ENCODE results near the gene TRIM9. TPM values are rescaled to one million over a fixed set of nuclear protein-coding genes. Genes with fewer than 3 reads are reported as not detected.

The TRIM9 gene
- total RNA-seq, 1 donor from 2014 or later = 2.3 TPM

- Mint-ChIP-seq H3K4me3 (ENCODE audit: unreplicated experiment) (no peak overlapping the region), H3K27ac (ENCODE audit: unreplicated experiment) (no peak overlapping the region), H3K27me3 (ENCODE audit: unreplicated experiment) (no peaks in the 10 kb centered on the region), H3K4me1 (ENCODE audit: unreplicated experiment) (no peaks in the 10 kb centered on the region), H3K9me3 (ENCODE audit: unreplicated experiment) (no peaks in the 10 kb centered on the region), H3K36me3 (ENCODE audit: low read depth, unreplicated experiment) (no peaks in the 10 kb centered on the region)
- no peak for TF ChIP-seq CTCF (IDR thresholded peaks at IDR 0.05; ENCODE audit: unreplicated experiment)
- DNase-seq (ENCODE audit: low spot score) = no peak
These were observed 8.9 kb downstream of the TRIM9 start for GRCh38 chr14:51086044-51086443.

DNA sequence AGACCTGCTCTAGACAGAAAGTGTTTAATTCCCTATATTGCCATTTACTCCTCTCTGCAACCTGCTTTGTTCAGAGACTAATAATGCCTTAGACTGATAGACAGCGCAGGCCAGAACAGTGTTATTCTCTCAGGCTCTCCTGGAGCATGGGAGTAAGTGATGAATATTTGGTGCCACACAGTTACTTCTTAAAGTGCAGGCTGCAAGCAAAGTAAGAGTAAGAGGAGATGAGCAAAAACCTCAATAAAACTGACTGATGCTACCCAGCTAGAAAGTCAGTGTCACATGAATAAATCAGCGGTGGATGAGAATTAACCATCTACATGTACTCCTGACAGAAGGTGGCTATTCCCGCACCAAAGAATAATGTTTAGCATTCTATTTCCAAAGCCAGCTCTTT lies 9.9 kb downstream of the TRIM9 start:
- Mint-ChIP-seq H3K4me1 (ENCODE audit: unreplicated experiment) (no peaks in the 10 kb centered on the region), H3K27me3 (ENCODE audit: unreplicated experiment) (no peaks in the 10 kb centered on the region), H3K36me3 (ENCODE audit: low read depth, unreplicated experiment) (no peaks in the 10 kb centered on the region), H3K4me3 (ENCODE audit: unreplicated experiment) (no peak overlapping the region), H3K27ac (ENCODE audit: unreplicated experiment) (no peak overlapping the region), H3K9me3 (ENCODE audit: unreplicated experiment) (no peaks in the 10 kb centered on the region)
- DNase-seq (ENCODE audit: low spot score) = no peak
- no peak for TF ChIP-seq CTCF (IDR thresholded peaks at IDR 0.05; ENCODE audit: unreplicated experiment)

- Mint-ChIP-seq H3K4me3 (ENCODE audit: unreplicated experiment) (no peak overlapping the region), H3K36me3 (ENCODE audit: low read depth, unreplicated experiment) (no peaks in the 10 kb centered on the region), H3K9me3 (ENCODE audit: unreplicated experiment) (no peaks in the 10 kb centered on the region), H3K27ac (ENCODE audit: unreplicated experiment) (no peak overlapping the region), H3K4me1 (ENCODE audit: unreplicated experiment) (no peaks in the 10 kb centered on the region), H3K27me3 (ENCODE audit: unreplicated experiment) (no peaks in the 10 kb centered on the region)
- TF ChIP-seq CTCF (IDR thresholded peaks at IDR 0.05; ENCODE audit: unreplicated experiment) = no peak
- no peak for DNase-seq (ENCODE audit: low spot score)
These were observed 10.4 kb downstream of the TRIM9 start for GRCh38 chr14:51084507-51084906.

DNA sequence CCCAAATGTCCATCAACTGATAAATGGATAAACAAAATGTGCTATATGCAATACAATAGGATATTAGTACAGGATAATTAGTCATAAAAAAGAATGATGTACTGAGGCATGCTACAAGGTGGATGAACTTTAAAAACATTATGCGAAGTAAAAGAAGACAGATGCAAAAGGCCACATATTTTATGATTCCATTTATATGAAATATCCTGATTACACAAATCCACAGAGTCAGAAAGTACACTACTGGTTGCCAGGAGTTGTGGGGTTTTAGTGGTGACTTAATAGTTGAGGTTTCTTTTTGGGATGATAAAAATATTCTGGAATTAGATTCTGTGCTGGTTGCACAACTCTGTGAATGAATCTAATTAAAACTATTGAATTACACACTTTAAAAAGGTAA lies 12.6 kb downstream of the TRIM9 start:
- H3K4me1 Mint-ChIP-seq (ENCODE audit: unreplicated experiment) = no peaks in the 10 kb centered on the region
- H3K4me3 Mint-ChIP-seq (ENCODE audit: unreplicated experiment) = no peak overlapping the region
- H3K36me3 Mint-ChIP-seq (ENCODE audit: low read depth, unreplicated experiment) = no peaks in the 10 kb centered on the region
- no peak overlapping the region for H3K27ac Mint-ChIP-seq (ENCODE audit: unreplicated experiment)
- H3K27me3 Mint-ChIP-seq (ENCODE audit: unreplicated experiment) = no peaks in the 10 kb centered on the region
- no peaks in the 10 kb centered on the region for H3K9me3 Mint-ChIP-seq (ENCODE audit: unreplicated experiment)
- no peak for DNase-seq (ENCODE audit: low spot score)
- TF ChIP-seq CTCF (IDR thresholded peaks at IDR 0.05; ENCODE audit: unreplicated experiment) = no peak

- Mint-ChIP-seq H3K4me3 (ENCODE audit: unreplicated experiment) (no peak overlapping the region), H3K27ac (ENCODE audit: unreplicated experiment) (no peak overlapping the region), H3K27me3 (ENCODE audit: unreplicated experiment) (no peaks in the 10 kb centered on the region), H3K36me3 (ENCODE audit: low read depth, unreplicated experiment) (no peaks in the 10 kb centered on the region), H3K9me3 (ENCODE audit: unreplicated experiment) (no peaks in the 10 kb centered on the region), H3K4me1 (ENCODE audit: unreplicated experiment) (no peaks in the 10 kb centered on the region)
- no peak for TF ChIP-seq CTCF (IDR thresholded peaks at IDR 0.05; ENCODE audit: unreplicated experiment)
- DNase-seq (ENCODE audit: low spot score) = no peak
These were observed 13.2 kb downstream of the TRIM9 start for GRCh38 chr14:51081712-51082111.
